Naive B cell (primary cell): ENCODE data around the gene HTRA3. TPM values are rescaled to one million over a fixed set of nuclear protein-coding genes. Genes with fewer than 3 reads are reported as not detected.

ENCODE experiments used
- ATAC-seq, 2 donors: fragments of 150-1000 bp; cut with Tn5 transposase; 2 replicates each; pipeline ENCODE4 v1.10.0; 2021; ENCODE audit warnings: low read depth in 2 of 2, mild to moderate bottlenecking in 2 of 2, moderate library complexity in 2 of 2
- DNase-seq: peaks from one replicate; pipeline ENCODE4 v3.0.0; 2022
- H3K27ac Mint-ChIP-seq, 6 donors: one replicate each; pipeline ENCODE4 v1.8.0; 2020 to 2022; ENCODE audit warnings: mild to moderate bottlenecking in 6 of 6, mixed read lengths in 6 of 6, moderate library complexity in 5 of 6, inconsistent platforms in 2 of 6
- H3K27me3 Mint-ChIP-seq, 3 donors: one replicate each; pipeline ENCODE4 v1.8.0; 2021 to 2022; ENCODE audit warnings: mixed read lengths in 3 of 3, mild to moderate bottlenecking in 1 of 3
- H3K36me3 Mint-ChIP-seq, 2 donors: one replicate each; pipeline ENCODE4 v1.8.0; 2020 to 2022; ENCODE audit warnings: mixed read lengths in 2 of 2, inconsistent platforms in 1 of 2, mild to moderate bottlenecking in 1 of 2
- H3K4me1 Mint-ChIP-seq, 3 donors: one replicate each; pipeline ENCODE4 v1.8.0; 2020 to 2022; ENCODE audit warnings: mixed read lengths in 3 of 3, inconsistent platforms in 1 of 3, mild to moderate bottlenecking in 1 of 3, moderate library complexity in 1 of 3
- H3K4me3 Mint-ChIP-seq, 8 donors: one replicate each; pipeline ENCODE4 v1.8.0; 2020 to 2022; ENCODE audit warnings: mild to moderate bottlenecking in 8 of 8, mixed read lengths in 8 of 8, moderate library complexity in 8 of 8, inconsistent platforms in 2 of 8
- H3K9me3 Mint-ChIP-seq, 7 donors: one replicate each; pipeline ENCODE4 v1.8.0; 2020 to 2022; ENCODE audit warnings: mixed read lengths in 7 of 7, mild to moderate bottlenecking in 5 of 7, inconsistent platforms in 2 of 7, moderate library complexity in 1 of 7
- polyA plus RNA-seq, 6 donors: library from polyadenylated mRNA; unstranded; fragments of 300-500 nt; fragmentation: Illumina TruSeq; gene quantifications; one replicate each; pipeline ENCODE4 v1.2.3, GENCODE V29; 2021; ENCODE audit warnings: low read depth in 6 of 6

HTRA3 gene
- polyA plus RNA-seq, 6 donors from 2014 or later, result not detected

GRCh38 chr4:8270418-8270771 is 841 bp downstream of the HTRA3 start:
- Mint-ChIP-seq H3K4me3 (no peak overlapping the region), H3K36me3 (no peaks in the 10 kb centered on the region), H3K4me1 (peaks cover 0 to 6% (median 0%) of the 10 kb centered on the region in 3 donors), H3K27ac (no peak overlapping the region), H3K9me3 (peaks cover 0 to 1% (median 0%) of the 10 kb centered on the region in 7 donors), H3K27me3 (peaks cover 19 to 62% (median 47%) of the 10 kb centered on the region in 3 donors)
- DNase-seq, result no peak
- no peak for ATAC-seq

GRCh38 chr4:8270912-8271815 is 1.6 kb downstream of the HTRA3 start:
- Mint-ChIP-seq H3K27me3 (peaks cover 21 to 66% (median 47%) of the 10 kb centered on the region in 3 donors), H3K4me1 (peaks cover 0 to 6% (median 0%) of the 10 kb centered on the region in 3 donors), H3K4me3 (peak overlapping the region in 1 of 8 donors; percentile 40), H3K36me3 (no peaks in the 10 kb centered on the region), H3K9me3 (peaks cover 0 to 1% (median 0%) of the 10 kb centered on the region in 7 donors), H3K27ac (no peak overlapping the region)
- ATAC-seq (no peak), DNase-seq (no peak)

GRCh38 chr4:8271821-8272220 is 2.3 kb downstream of the HTRA3 start:
- Mint-ChIP-seq H3K4me1 (peaks cover 0 to 6% (median 0%) of the 10 kb centered on the region in 3 donors), H3K36me3 (no peaks in the 10 kb centered on the region), H3K4me3 (no peak overlapping the region), H3K27ac (no peak overlapping the region), H3K27me3 (peaks cover 21 to 64% (median 47%) of the 10 kb centered on the region in 3 donors), H3K9me3 (peaks cover 0 to 1% (median 0%) of the 10 kb centered on the region in 7 donors)
- ATAC-seq, result no peak
- no peak for DNase-seq

GRCh38 chr4:8272472-8273428 is 3.2 kb downstream of the HTRA3 start:
- Mint-ChIP-seq H3K27me3 (peaks cover 21 to 61% (median 47%) of the 10 kb centered on the region in 3 donors), H3K27ac (no peak overlapping the region), H3K36me3 (no peaks in the 10 kb centered on the region), H3K4me3 (no peak overlapping the region), H3K4me1 (peaks cover 0 to 6% (median 0%) of the 10 kb centered on the region in 3 donors), H3K9me3 (peaks cover 0 to 1% (median 0%) of the 10 kb centered on the region in 7 donors)
- DNase-seq (no peak), ATAC-seq (no peak)

GRCh38 chr4:8273450-8273849 is 3.9 kb downstream of the HTRA3 start:
- H3K9me3 Mint-ChIP-seq, result peaks cover 0 to 1% (median 0%) of the 10 kb centered on the region in 7 donors
- H3K27me3 Mint-ChIP-seq, result peaks cover 21 to 58% (median 44%) of the 10 kb centered on the region in 3 donors
- DNase-seq, result no peak
- H3K4me1 Mint-ChIP-seq, result peaks cover 0 to 5% (median 0%) of the 10 kb centered on the region in 3 donors
- ATAC-seq, result no peak
- no peak overlapping the region for H3K4me3 Mint-ChIP-seq
- no peak overlapping the region for H3K27ac Mint-ChIP-seq
- H3K36me3 Mint-ChIP-seq, result no peaks in the 10 kb centered on the region

- no peak for DNase-seq
- Mint-ChIP-seq H3K27ac (peak overlapping the region in 1 of 6 donors; percentile 78), H3K4me1 (peaks cover 0 to 5% (median 3%) of the 10 kb centered on the region in 3 donors), H3K4me3 (no peak overlapping the region), H3K27me3 (peaks cover 14 to 51% (median 37%) of the 10 kb centered on the region in 3 donors), H3K9me3 (peaks cover 0 to 1% (median 0%) of the 10 kb centered on the region in 7 donors), H3K36me3 (no peaks in the 10 kb centered on the region)
- no peak for ATAC-seq
These were observed 4.6 kb downstream of the HTRA3 start for GRCh38 chr4:8274066-8274652.

GRCh38 chr4:8274765-8275547 is 5.4 kb downstream of the HTRA3 start:
- no peaks in the 10 kb centered on the region for H3K36me3 Mint-ChIP-seq
- no peak for DNase-seq
- no peak overlapping the region for H3K27ac Mint-ChIP-seq
- no peak for ATAC-seq
- peaks cover 0 to 7% (median 3%) of the 10 kb centered on the region in 3 donors for H3K4me1 Mint-ChIP-seq
- no peak overlapping the region for H3K4me3 Mint-ChIP-seq
- no peaks in the 10 kb centered on the region for H3K9me3 Mint-ChIP-seq
- H3K27me3 Mint-ChIP-seq, result peaks cover 14 to 49% (median 37%) of the 10 kb centered on the region in 3 donors

GRCh38 chr4:8275548-8275910 is 6.0 kb downstream of the HTRA3 start:
- DNase-seq (no peak), ATAC-seq (no peak)
- Mint-ChIP-seq H3K27me3 (peaks cover 14 to 47% (median 34%) of the 10 kb centered on the region in 3 donors), H3K27ac (no peak overlapping the region), H3K9me3 (no peaks in the 10 kb centered on the region), H3K4me3 (no peak overlapping the region), H3K4me1 (peaks cover 0 to 7% (median 3%) of the 10 kb centered on the region in 3 donors), H3K36me3 (no peaks in the 10 kb centered on the region)

GRCh38 chr4:8276358-8277240 is 7.0 kb downstream of the HTRA3 start:
- H3K4me1 Mint-ChIP-seq, result peaks cover 0 to 7% (median 3%) of the 10 kb centered on the region in 3 donors
- H3K27me3 Mint-ChIP-seq, result peaks cover 8 to 36% (median 23%) of the 10 kb centered on the region in 3 donors
- H3K27ac Mint-ChIP-seq, result peak overlapping the region in 1 of 6 donors; percentile 32

GRCh38 chr4:8277356-8278008 is 7.9 kb downstream of the HTRA3 start:
- Mint-ChIP-seq H3K4me1 (peaks cover 0 to 7% (median 3%) of the 10 kb centered on the region in 3 donors), H3K27ac (no peak overlapping the region), H3K27me3 (peaks cover 6 to 27% (median 15%) of the 10 kb centered on the region in 3 donors), H3K4me3 (no peak overlapping the region), H3K36me3 (no peaks in the 10 kb centered on the region), H3K9me3 (no peaks in the 10 kb centered on the region)
- ATAC-seq (no peak), DNase-seq (no peak)

More at GRCh38 chr4:8276358-8277240, 7.0 kb downstream of the HTRA3 start:
- Mint-ChIP-seq H3K9me3 (no peaks in the 10 kb centered on the region), H3K4me3 (no peak overlapping the region), H3K36me3 (no peaks in the 10 kb centered on the region)
- ATAC-seq (no peak), DNase-seq (no peak)

- Mint-ChIP-seq H3K4me3 (no peak overlapping the region), H3K36me3 (no peaks in the 10 kb centered on the region), H3K4me1 (peaks cover 3 to 7% (median 4%) of the 10 kb centered on the region in 3 donors), H3K27ac (no peak overlapping the region), H3K9me3 (no peaks in the 10 kb centered on the region), H3K27me3 (peaks cover 5 to 24% (median 13%) of the 10 kb centered on the region in 3 donors)
- no peak for ATAC-seq
- DNase-seq, result no peak
These were observed 8.4 kb downstream of the HTRA3 start for GRCh38 chr4:8278009-8278395.
